ENCODE results near the gene OGDH.
A peak's percentile ranks its signal among the peaks of the same experiment; 100 is the strongest.

Gene OGDH

DNA sequence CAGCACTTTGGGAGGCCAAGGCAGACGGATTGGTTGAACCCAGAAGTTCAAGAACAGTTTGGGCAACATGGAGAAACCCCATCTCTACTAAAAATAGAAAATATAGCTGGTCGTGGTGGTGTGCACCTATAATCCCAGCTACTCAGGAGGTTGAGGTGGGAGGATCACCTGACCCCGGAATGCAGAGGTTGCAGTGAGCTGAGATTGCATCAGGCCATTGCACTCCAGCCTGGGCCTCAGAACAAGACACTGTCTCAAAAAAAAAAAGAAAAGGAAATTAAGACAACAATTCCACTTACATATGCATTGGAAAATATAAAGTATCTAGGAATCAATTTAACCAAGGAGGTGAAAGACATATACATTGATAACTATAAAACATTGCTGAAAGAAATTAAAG is 7.2 kb upstream of the OGDH start:
- H3K36me3 Mint-ChIP-seq (ENCODE audit: low read depth): no peaks in the 10 kb centered on the region
- H3K27me3 Mint-ChIP-seq (ENCODE audit: low read depth): peaks cover 33% of the 10 kb centered on the region
- H3K9me3 Mint-ChIP-seq: no peaks in the 10 kb centered on the region
- H3K27ac Mint-ChIP-seq: no peak overlapping the region
- H3K4me3 Mint-ChIP-seq: no peak overlapping the region
- no peaks in the 10 kb centered on the region for H3K4me1 Mint-ChIP-seq (ENCODE audit: low read depth)

DNA sequence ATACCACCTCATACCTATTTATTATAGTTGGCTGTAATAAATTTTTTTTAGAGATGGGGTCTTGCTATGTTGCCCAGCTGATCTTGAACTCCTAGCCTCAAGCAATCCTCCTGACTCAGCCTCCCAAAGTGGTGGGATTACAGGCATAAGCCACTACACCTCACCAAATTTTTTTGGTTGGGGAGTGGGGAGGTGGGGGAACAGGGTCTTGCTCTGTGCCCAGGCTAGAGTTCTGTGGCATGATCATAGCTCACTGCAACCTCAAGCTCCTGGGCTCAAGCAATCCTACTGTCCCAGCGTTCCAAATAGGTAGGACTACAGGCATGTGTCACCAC is 3.9 kb upstream of the OGDH start:
- Mint-ChIP-seq H3K27ac (no peak overlapping the region), H3K4me3 (no peak overlapping the region), H3K9me3 (no peaks in the 10 kb centered on the region), H3K4me1 (ENCODE audit: low read depth) (peaks cover 15% of the 10 kb centered on the region), H3K36me3 (ENCODE audit: low read depth) (peaks cover 7% of the 10 kb centered on the region), H3K27me3 (ENCODE audit: low read depth) (peaks cover 27% of the 10 kb centered on the region)

DNA sequence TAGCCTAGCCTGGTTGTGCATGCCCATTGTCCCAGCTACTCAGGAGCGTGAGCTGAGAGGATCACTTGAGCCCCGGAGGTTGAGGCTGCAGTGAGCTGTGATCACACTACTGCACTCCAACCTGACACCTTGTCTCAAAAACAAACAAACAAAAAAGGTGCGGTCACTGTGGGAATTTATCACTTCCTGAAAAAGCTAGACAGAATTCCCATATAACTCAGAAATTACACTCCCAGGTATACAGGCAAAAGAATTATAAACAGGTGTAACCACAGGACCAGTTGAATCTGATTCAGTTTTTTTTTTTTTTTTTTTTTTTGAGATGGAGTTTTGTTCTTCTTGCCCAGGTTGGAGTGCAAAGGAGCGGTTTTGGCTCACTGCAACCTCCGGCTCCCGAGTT is 3.2 kb upstream of the OGDH start:
- H3K27ac Mint-ChIP-seq: no peak overlapping the region
- H3K9me3 Mint-ChIP-seq: no peaks in the 10 kb centered on the region

DNA sequence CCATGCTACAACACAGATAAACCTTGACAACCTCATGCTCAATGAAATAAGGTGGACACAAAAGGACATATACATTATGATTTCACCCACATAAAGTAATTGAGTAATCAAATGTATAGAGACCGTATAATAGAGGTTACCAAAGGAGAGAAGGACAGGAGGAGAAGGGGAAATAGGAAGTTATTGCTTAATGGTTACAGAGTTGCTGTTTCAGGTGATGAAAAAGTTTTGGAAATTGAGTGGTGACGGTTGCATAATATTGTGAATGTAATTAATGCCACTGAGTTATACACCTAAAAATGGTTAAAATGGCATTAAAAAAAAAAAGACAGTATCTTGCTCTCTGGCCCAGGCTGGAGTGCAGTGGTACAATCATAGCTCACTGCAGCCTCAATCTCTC is 1.5 kb upstream of the OGDH start:
- Mint-ChIP-seq H3K27ac (peak overlapping the region; percentile 100), H3K4me3 (peak overlapping the region; percentile 33), H3K27me3 (ENCODE audit: low read depth) (peaks cover 27% of the 10 kb centered on the region)

More for the DNA sequence above, 3.2 kb upstream of the OGDH start:
- Mint-ChIP-seq H3K4me3 (no peak overlapping the region), H3K4me1 (ENCODE audit: low read depth) (peaks cover 18% of the 10 kb centered on the region), H3K36me3 (ENCODE audit: low read depth) (peaks cover 10% of the 10 kb centered on the region), H3K27me3 (ENCODE audit: low read depth) (peaks cover 27% of the 10 kb centered on the region)

DNA sequence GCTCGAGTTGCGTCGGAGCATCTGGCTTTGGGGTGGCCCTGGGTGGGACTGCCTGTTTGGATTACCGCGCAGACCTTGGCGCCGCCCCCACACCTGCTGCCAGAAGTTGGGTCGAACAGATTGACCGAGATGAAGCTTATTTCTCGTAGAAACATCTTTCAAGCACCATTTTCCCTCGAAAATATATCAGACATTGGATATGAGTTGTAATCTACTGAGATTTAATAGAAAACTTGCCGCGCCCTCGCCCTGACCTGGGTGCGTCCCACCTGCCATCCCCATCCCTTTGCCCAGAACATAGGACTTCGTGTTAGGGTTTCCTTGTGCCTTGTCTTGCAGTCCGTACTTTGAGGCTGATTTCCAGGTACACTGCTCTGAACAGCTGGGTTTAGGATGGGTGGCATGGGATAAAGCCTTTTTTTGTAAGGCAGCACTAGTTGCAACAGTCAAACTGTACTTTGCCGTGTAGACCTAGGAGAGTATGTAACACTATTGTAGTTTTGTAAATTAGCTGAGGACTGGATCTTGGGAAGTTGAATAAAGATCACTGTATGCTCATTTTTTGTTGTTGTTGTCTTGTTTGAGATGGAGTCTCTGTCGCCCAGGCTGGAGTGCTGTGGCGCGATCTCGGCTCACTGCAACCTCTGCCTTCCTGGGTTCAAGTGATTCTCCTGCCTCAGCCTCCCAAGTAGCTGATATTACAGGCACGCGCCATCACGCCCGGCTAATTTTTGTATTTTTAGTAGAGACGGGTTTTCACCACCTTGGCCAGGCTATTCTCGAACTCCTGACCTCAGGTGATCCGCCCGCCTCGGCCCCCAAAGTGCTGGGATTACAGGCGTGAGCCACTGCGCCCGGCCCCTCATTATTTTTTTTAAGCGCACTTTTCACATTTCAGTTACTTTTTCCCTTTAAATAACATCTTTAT is 978 bp downstream of the OGDH start:
- peaks cover 17% of the 10 kb centered on the region for H3K36me3 Mint-ChIP-seq (ENCODE audit: low read depth)
- peaks cover 37% of the 10 kb centered on the region for H3K4me1 Mint-ChIP-seq (ENCODE audit: low read depth)
- no peaks in the 10 kb centered on the region for H3K9me3 Mint-ChIP-seq
- H3K27ac Mint-ChIP-seq: peak overlapping the region; percentile 95
- peaks cover 8% of the 10 kb centered on the region for H3K27me3 Mint-ChIP-seq (ENCODE audit: low read depth)
- H3K4me3 Mint-ChIP-seq: peak overlapping the region; percentile 99

More for the DNA sequence above, 1.5 kb upstream of the OGDH start:
- Mint-ChIP-seq H3K9me3 (no peaks in the 10 kb centered on the region), H3K36me3 (ENCODE audit: low read depth) (peaks cover 12% of the 10 kb centered on the region), H3K4me1 (ENCODE audit: low read depth) (peaks cover 29% of the 10 kb centered on the region)

DNA sequence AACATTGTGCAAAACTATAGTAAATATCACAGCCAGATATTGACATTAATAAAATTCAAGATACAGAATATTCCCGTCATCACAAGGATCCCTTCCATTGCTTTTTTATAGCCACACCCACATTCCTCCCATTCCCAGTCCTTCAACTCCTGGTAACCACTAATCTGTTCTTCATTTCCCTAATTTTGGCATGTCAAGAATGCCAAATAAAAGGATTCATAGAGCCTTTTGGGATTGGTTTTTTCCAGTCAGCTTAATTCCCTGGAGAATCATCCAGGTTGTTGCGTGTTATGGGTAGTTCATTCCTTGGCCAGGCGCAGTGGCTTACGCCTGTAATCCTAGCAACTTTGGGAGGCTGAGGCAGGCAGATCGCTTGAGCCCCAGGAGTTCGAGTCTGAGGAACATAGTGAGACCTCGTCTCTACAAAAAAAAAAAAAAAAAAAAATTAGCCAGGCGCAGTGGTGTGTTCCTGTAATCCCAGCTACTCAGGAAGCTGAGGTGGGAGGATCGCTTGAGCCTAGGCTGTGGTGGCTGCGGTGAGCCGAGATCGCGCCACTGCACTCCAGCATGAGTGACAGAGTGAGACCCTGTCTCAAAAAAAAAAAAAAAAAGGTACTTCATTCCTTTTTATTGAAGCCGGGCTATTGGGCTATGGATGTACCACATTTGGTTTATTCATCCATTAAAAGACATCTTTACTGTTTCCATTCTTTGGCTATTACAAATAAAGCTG is 2.7 kb downstream of the OGDH start:
- no peak overlapping the region for H3K27ac Mint-ChIP-seq
- no peaks in the 10 kb centered on the region for H3K9me3 Mint-ChIP-seq
- H3K36me3 Mint-ChIP-seq (ENCODE audit: low read depth): peaks cover 17% of the 10 kb centered on the region
- peak overlapping the region; percentile 25 for H3K4me3 Mint-ChIP-seq
- peaks cover under 1% of the 10 kb centered on the region for H3K27me3 Mint-ChIP-seq (ENCODE audit: low read depth)
- H3K4me1 Mint-ChIP-seq (ENCODE audit: low read depth): peaks cover 40% of the 10 kb centered on the region

DNA sequence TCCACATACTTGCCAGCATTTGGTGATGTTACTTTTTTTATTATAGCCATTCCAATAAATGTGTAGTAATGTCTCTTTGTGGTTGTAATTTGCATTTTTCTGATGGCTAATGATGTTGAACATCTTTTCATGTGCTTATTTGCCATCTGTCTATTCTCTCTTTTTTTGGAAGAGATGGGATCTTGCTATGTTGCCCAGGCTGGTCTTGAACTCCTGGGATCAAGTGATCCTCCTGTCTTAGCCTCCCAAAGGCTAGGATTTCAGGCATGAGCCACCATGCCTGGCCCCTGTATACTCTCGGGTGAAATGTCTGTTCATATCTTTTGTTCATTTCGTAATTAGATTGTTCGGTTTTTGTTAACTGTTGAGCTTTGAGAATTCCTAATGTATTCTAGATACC is 3.4 kb downstream of the OGDH start:
- no peaks in the 10 kb centered on the region for H3K9me3 Mint-ChIP-seq
- H3K4me1 Mint-ChIP-seq (ENCODE audit: low read depth): peaks cover 45% of the 10 kb centered on the region
- H3K4me3 Mint-ChIP-seq: no peak overlapping the region
- peaks cover 22% of the 10 kb centered on the region for H3K36me3 Mint-ChIP-seq (ENCODE audit: low read depth)
- H3K27me3 Mint-ChIP-seq (ENCODE audit: low read depth): no peaks in the 10 kb centered on the region
- no peak overlapping the region for H3K27ac Mint-ChIP-seq

DNA sequence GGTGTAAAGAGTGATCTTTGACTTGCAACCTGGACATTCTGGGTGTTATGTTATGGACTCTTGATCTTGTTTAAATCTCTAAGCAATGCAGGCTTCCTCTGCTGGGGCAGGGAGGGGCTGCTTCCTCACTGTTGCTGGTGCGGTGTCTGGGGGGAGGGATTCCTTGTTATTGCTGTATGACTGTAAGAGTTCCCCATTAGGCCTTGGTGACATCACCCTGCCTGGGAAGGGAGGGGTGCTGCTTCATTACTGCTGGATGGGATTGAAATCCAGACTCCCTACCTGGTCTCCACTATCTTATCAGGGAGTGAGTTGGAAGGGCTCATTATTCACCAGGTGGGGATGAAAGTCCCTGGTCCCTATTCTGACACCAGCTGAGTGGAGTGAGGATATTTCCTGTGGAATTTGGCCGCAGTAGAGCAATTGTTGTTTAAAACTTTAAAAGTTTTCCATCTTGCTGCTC is 8.8 kb downstream of the OGDH start:
- H3K4me1 Mint-ChIP-seq (ENCODE audit: low read depth): peaks cover 53% of the 10 kb centered on the region
- peaks cover 19% of the 10 kb centered on the region for H3K36me3 Mint-ChIP-seq (ENCODE audit: low read depth)
- peak overlapping the region; percentile 43 for H3K4me3 Mint-ChIP-seq
- H3K9me3 Mint-ChIP-seq: no peaks in the 10 kb centered on the region
- H3K27me3 Mint-ChIP-seq (ENCODE audit: low read depth): no peaks in the 10 kb centered on the region
- H3K27ac Mint-ChIP-seq: peak overlapping the region; percentile 87

DNA sequence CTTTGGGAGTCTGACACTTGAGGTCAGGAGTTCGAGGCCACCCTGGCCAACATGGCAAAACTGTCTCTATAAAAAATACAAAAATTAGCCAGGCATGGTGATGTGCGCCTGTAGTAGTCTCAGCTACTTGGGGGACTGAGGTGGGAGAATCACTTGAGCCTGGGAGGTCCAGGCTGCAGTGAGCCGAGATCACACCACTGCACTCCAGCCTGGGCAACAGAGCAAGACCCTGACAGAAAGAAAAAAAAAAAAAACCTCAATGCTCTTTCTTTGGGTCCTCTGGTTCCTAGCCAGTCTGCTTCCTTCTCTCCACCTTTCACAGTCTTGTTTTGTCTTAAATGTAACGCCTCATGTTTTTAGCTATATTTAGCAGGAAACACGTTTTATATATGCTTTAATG is 9.4 kb downstream of the OGDH start:
- H3K27ac Mint-ChIP-seq: peak overlapping the region; percentile 3
- no peak overlapping the region for H3K4me3 Mint-ChIP-seq
- no peaks in the 10 kb centered on the region for H3K9me3 Mint-ChIP-seq
- peaks cover 56% of the 10 kb centered on the region for H3K4me1 Mint-ChIP-seq (ENCODE audit: low read depth)
- H3K27me3 Mint-ChIP-seq (ENCODE audit: low read depth): no peaks in the 10 kb centered on the region
- H3K36me3 Mint-ChIP-seq (ENCODE audit: low read depth): peaks cover 21% of the 10 kb centered on the region

DNA sequence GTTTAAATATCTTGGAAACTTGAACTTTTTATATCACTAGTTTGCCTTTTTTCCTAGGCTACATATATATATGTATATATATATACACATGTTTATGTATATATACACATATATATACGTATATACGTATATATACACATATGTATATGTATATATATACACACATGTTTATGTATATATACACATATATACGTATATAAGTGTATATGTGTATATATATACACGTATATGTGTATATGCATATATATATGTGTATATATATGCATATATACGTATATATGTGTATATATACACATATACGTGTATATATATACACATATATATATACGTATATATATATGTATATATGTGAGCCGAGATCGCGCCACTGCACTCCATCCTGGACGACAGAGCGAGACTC is 10.1 kb downstream of the OGDH start:
- peaks cover 27% of the 10 kb centered on the region for H3K36me3 Mint-ChIP-seq (ENCODE audit: low read depth)

DNA sequence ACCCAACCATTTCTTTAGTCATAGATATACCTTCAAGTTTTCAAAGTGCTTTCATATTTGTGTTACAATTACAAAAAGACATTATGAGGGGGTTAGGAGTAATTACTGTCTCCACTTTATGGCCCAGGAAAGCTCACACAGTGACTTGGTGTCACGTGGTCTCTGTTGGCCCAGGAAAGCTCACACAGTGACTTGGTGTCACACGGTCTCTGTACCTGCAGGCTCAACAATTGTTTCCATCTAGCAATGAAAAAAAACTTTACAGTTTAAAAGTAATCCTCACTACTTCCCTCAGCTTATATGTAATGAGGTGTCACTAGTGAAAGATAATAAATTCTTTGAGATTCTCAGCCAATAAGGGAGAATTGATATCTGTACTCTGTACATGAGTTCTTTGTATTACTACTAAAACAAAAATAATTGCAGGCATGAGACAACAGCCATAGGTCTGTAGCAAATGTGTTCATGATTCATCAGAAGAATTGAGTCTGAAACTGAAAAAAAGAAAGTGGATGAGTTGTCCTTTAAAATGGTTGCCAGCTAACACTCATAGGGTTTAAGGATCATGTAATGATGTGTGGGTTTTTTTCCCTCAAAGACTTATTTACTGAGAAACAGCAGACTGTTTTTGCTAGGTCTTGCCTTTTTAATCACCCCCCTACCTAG is 10.9 kb downstream of the OGDH start:
- Mint-ChIP-seq H3K27me3 (ENCODE audit: low read depth) (no peaks in the 10 kb centered on the region), H3K4me1 (ENCODE audit: low read depth) (peaks cover 60% of the 10 kb centered on the region), H3K36me3 (ENCODE audit: low read depth) (peaks cover 27% of the 10 kb centered on the region), H3K4me3 (no peak overlapping the region), H3K27ac (peak overlapping the region; percentile 62), H3K9me3 (no peaks in the 10 kb centered on the region)

More for the DNA sequence above, 10.1 kb downstream of the OGDH start:
- H3K27me3 Mint-ChIP-seq (ENCODE audit: low read depth): no peaks in the 10 kb centered on the region
- H3K27ac Mint-ChIP-seq: no peak overlapping the region
- no peak overlapping the region for H3K4me3 Mint-ChIP-seq
- H3K9me3 Mint-ChIP-seq: no peaks in the 10 kb centered on the region
- peaks cover 61% of the 10 kb centered on the region for H3K4me1 Mint-ChIP-seq (ENCODE audit: low read depth)

DNA sequence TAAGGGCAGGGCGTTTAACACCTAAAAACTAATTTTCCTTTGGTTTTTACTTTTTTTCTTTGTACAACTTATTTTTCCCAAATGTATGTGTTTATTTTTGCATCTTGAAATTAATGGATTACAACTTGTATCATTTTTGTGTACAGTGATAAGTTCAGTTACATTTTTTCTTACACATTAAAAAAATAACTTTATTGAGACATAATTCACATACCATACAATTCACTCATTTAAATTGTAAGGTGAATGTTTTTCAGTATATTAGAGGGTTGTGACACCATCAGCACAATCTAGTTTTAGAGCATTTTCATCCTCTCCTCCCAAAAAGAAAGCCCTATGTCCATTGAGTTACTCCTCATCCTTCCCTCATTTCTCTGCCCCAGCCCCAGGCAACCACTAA is 11.6 kb downstream of the OGDH start:
- Mint-ChIP-seq H3K27ac (peak overlapping the region; percentile 87), H3K27me3 (ENCODE audit: low read depth) (no peaks in the 10 kb centered on the region), H3K4me1 (ENCODE audit: low read depth) (peaks cover 66% of the 10 kb centered on the region), H3K9me3 (no peaks in the 10 kb centered on the region), H3K4me3 (peak overlapping the region; percentile 26), H3K36me3 (ENCODE audit: low read depth) (peaks cover 27% of the 10 kb centered on the region)

DNA sequence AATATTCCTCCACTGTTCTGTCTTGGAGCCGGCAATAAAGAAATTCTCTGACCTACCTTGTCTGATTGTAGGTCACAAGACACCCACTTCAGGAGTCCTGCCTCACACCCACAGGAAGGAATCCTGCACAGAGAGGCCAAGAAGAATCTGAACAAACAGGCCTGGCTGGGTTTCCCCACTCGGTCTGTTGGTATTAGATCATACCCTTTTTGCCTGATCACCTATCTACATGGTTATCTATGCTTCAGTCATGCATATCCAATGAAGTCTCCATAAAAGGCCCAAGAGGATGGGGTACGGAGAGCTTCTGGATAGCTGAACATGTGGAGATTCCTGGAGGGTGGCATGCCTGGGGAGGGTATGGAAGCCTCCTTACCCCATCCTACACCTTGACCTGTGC is 12.3 kb downstream of the OGDH start:
- H3K4me3 Mint-ChIP-seq: peak overlapping the region; percentile 32

DNA sequence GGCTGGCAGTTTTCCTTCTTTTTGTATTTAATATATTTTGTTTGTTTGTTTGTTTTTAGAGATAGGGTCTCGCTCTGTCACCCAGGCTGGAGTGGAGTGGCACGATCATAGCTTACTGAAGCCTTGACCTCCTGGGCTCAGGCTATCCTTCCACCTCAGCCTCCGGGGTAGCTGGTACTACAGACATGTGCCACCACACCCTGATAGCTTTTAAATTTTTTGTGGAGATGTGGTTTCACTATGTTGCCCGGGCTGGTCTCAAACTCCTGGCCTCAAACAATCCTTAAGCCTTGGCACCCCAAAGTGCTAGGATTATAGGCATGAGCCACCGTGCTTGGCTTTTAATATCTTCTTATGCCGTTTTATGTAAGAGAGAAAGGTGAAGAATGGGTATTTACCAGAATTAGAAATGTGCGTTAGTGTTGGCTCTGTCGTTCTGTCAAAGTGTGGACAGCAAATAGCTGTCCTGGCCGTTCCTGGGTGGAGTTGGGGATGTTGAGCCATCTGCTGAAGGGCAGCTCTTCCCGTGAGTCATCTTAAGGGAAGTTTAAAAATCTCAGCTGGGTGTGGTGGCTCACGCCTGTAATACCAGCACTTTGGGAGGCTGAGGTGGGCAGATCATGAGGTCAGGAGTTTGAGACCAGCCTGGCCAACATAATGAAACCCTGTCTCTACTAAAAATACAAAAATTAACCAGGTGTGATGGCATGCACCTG is 14.8 kb downstream of the OGDH start:
- Mint-ChIP-seq H3K4me3 (no peak overlapping the region), H3K27ac (peak overlapping the region; percentile 20), H3K4me1 (ENCODE audit: low read depth) (peaks cover 75% of the 10 kb centered on the region), H3K27me3 (ENCODE audit: low read depth) (no peaks in the 10 kb centered on the region), H3K36me3 (ENCODE audit: low read depth) (peaks cover 36% of the 10 kb centered on the region), H3K9me3 (no peaks in the 10 kb centered on the region)

More for the DNA sequence above, 12.3 kb downstream of the OGDH start:
- peaks cover 69% of the 10 kb centered on the region for H3K4me1 Mint-ChIP-seq (ENCODE audit: low read depth)
- peak overlapping the region; percentile 87 for H3K27ac Mint-ChIP-seq
- peaks cover 28% of the 10 kb centered on the region for H3K36me3 Mint-ChIP-seq (ENCODE audit: low read depth)
- H3K9me3 Mint-ChIP-seq: no peaks in the 10 kb centered on the region
- H3K27me3 Mint-ChIP-seq (ENCODE audit: low read depth): no peaks in the 10 kb centered on the region
